ENCODE data around the gene HIPK2.

The HIPK2 gene

DNA sequence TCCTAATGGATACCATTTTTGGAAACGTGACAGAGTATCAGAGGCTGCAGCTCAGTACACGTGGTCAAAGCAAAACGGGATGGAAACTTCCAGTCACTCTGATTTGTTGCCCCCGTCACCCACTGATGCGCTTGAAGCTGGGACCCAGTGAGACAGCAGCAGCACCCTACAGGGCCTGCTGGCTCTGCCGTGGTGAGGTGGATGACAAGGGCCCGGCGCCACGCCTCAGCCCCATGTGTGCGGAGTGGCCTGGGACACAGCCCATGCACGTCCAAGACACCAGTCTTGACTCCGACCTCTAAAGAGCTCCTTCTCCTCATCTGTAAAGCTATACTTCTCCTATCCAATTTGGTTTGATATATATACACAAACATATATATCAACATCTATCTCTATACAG, 215.3 kb downstream of the HIPK2 start:
- H3K4me1 ChIP-seq, result no peaks in the 10 kb centered on the region
- TF ChIP-seq, protein P1, sequence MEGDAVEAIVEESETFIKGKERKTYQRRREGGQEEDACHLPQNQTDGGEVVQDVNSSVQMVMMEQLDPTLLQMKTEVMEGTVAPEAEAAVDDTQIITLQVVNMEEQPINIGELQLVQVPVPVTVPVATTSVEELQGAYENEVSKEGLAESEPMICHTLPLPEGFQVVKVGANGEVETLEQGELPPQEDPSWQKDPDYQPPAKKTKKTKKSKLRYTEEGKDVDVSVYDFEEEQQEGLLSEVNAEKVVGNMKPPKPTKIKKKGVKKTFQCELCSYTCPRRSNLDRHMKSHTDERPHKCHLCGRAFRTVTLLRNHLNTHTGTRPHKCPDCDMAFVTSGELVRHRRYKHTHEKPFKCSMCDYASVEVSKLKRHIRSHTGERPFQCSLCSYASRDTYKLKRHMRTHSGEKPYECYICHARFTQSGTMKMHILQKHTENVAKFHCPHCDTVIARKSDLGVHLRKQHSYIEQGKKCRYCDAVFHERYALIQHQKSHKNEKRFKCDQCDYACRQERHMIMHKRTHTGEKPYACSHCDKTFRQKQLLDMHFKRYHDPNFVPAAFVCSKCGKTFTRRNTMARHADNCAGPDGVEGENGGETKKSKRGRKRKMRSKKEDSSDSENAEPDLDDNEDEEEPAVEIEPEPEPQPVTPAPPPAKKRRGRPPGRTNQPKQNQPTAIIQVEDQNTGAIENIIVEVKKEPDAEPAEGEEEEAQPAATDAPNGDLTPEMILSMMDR (IDR thresholded peaks at IDR 0.05), result no peak
- no peak overlapping the region for H2AFZ ChIP-seq
- H3K4me3 ChIP-seq (ENCODE audit: low read depth, low read length), result no peak overlapping the region
- no peak overlapping the region for H3K9ac ChIP-seq
- H3K4me2 ChIP-seq (ENCODE audit: low read length), result no peak overlapping the region
- no peaks in the 10 kb centered on the region for H3K79me2 ChIP-seq
- H3K27ac ChIP-seq, result no peak overlapping the region
- no peaks in the 10 kb centered on the region for H3K9me3 ChIP-seq (ENCODE audit: control insufficient read depth, low read length)
- no peaks in the 10 kb centered on the region for H3K27me3 ChIP-seq (ENCODE audit: control insufficient read depth, insufficient read depth, low read length)
- H3K36me3 ChIP-seq (ENCODE audit: control insufficient read depth, insufficient read depth, low read length), result no peaks in the 10 kb centered on the region

DNA sequence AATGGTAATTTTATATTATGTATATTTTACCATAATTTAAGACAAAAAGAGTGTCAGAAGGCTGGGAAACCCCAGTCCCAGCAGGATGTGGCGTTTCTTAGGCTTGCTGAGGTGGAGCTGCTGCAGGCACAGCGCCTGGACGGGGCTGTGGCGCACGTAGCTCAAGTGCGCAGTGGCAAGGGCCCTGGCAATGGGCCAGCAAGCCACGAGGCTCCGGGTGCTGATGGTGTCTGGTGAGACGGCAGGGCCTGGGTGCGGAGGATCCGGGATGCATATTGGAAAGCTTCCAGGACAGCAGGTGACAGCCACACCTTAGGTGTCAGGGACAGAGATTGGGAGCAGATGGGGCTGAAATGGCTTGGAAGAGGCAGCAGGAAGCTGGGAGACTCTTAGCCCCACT, 217.1 kb downstream of the HIPK2 start:
- Histone ChIP-seq H3K4me3 (ENCODE audit: low read depth, low read length) (no peak overlapping the region), H3K9me3 (ENCODE audit: control insufficient read depth, low read length) (no peaks in the 10 kb centered on the region), H3K27me3 (ENCODE audit: control insufficient read depth, insufficient read depth, low read length) (no peaks in the 10 kb centered on the region), H3K79me2 (no peaks in the 10 kb centered on the region), H2AFZ (no peak overlapping the region), H3K4me1 (no peaks in the 10 kb centered on the region), H3K4me2 (ENCODE audit: low read length) (no peak overlapping the region), H3K27ac (no peak overlapping the region), H3K36me3 (ENCODE audit: control insufficient read depth, insufficient read depth, low read length) (no peaks in the 10 kb centered on the region), H3K9ac (no peak overlapping the region)
- TF ChIP-seq, protein P1 (IDR thresholded peaks at IDR 0.05), result no peak

DNA sequence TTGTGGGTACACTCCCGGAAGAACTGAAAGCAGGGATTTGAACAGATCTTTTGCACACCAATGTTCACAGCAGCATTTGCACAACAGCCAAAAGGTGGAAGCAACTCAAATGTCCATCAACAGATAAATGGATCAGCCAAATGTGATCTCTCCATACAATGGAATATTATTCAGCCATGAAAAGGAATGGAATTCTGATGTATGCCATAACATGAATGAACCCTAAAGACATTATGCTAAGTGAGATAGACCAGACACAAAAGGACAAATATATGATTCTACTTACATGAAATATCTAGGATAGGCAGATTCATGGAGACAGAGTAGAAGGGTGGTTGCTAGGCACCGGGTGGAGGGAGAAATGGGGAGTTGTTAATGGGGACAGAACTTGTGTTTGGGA, 217.6 kb downstream of the HIPK2 start:
- Histone ChIP-seq H3K4me1 (no peaks in the 10 kb centered on the region), H3K27me3 (ENCODE audit: control insufficient read depth, insufficient read depth, low read length) (no peaks in the 10 kb centered on the region), H3K79me2 (no peaks in the 10 kb centered on the region), H3K4me2 (ENCODE audit: low read length) (no peak overlapping the region), H3K9ac (no peak overlapping the region), H3K9me3 (ENCODE audit: control insufficient read depth, low read length) (no peaks in the 10 kb centered on the region), H3K36me3 (ENCODE audit: control insufficient read depth, insufficient read depth, low read length) (no peaks in the 10 kb centered on the region), H3K27ac (no peak overlapping the region), H2AFZ (no peak overlapping the region), H3K4me3 (ENCODE audit: low read depth, low read length) (no peak overlapping the region)
- TF ChIP-seq, protein P1 (IDR thresholded peaks at IDR 0.05), result no peak

DNA sequence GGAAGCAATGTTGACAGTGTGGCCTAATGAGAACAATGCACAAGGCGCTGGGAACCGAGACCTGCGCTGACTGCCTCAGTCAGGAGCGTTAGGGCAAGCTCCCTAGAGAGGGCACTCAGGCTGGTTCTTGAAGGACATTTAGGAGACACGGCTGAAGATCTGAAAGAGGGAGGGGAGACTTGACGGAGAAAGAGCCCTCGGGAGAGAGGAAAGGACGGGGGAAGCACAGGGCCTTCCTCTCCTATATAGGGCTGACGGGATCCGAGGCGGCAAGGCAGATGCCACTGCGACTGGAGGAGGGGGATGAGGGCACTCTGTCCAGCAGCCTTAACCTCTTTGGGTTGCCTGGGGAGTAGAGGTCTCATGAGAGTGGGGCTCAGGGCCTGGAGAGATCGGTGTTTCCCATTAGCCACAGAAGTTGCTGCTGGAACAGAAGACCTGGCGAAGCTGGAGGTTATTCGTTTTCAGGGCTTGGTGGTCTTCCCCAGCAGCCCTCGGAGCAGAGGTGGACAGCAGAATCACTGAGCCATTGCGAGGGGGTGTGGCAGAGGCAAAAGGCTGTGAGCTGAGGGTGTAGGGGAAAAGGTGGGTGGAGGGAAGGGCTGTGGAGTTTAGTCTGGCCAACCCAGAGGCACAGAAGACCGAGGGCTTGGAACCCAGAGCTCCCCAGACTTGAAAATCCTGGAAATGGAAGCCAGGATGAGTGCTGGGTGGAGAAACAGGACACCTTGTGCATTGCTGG, 218.3 kb downstream of the HIPK2 start:
- H3K4me2 ChIP-seq (ENCODE audit: low read length), result no peak overlapping the region
- no peaks in the 10 kb centered on the region for H3K27me3 ChIP-seq (ENCODE audit: control insufficient read depth, insufficient read depth, low read length)
- no peak overlapping the region for H3K4me3 ChIP-seq (ENCODE audit: low read depth, low read length)
- H3K4me1 ChIP-seq, result no peaks in the 10 kb centered on the region
- H2AFZ ChIP-seq, result no peak overlapping the region
- TF ChIP-seq, protein P1 (IDR thresholded peaks at IDR 0.05), result no peak
- no peaks in the 10 kb centered on the region for H3K79me2 ChIP-seq
- no peaks in the 10 kb centered on the region for H3K9me3 ChIP-seq (ENCODE audit: control insufficient read depth, low read length)
- H3K36me3 ChIP-seq (ENCODE audit: control insufficient read depth, insufficient read depth, low read length), result no peaks in the 10 kb centered on the region
- H3K27ac ChIP-seq, result no peak overlapping the region
- H3K9ac ChIP-seq, result no peak overlapping the region
